ENCODE data around the gene COG3.

GRCh38 chr13:45417790-45418534 lies 46.8 kb upstream of the COG3 start, which contains the start of gene SLC25A30:
- TF ChIP-seq CTCF (IDR thresholded peaks at IDR 0.05) (no peak), POLR2A (IDR thresholded peaks at IDR 0.05) (peak; percentile 29 to 40)
